Transverse colon (tissue), 4 donors: ENCODE measurements around the gene NAA80. TPM values are rescaled to one million over a fixed set of nuclear protein-coding genes. Genes with fewer than 3 reads are reported as not detected.

Experiments used
- DNase-seq: peaks from one replicate; pipeline ENCODE4 v3.0.0-alpha.2; 2019
- H3K27ac ChIP-seq, 4 donors: fragments of 200-600 bp; sonication (generic); 2 replicates each; pipeline ENCODE4 v1.5.1; 2016 to 2018; ENCODE audit warnings: inconsistent platforms in 4 of 4
- H3K27me3 ChIP-seq: fragments of 200-600 bp; sonication (generic); 2 replicates; pipeline ENCODE4 v1.5.1; 2017; ENCODE audit warnings: inconsistent platforms
- H3K36me3 ChIP-seq, 4 donors: fragments of 200-600 bp; sonication (generic); 2 replicates each; pipeline ENCODE4 v1.5.1; 2017 to 2019; ENCODE audit warnings: inconsistent platforms in 4 of 4
- H3K4me1 ChIP-seq, 4 donors: fragments of 200-600 bp; sonication (generic); 2 replicates each; pipeline ENCODE4 v1.5.1; 2017 to 2020; ENCODE audit warnings: inconsistent platforms in 4 of 4
- H3K4me3 ChIP-seq, 4 donors: fragments of 200-600 bp; sonication (generic); 1 replicate in 1 of 4; 2 replicates in 3 of 4; pipeline versions ENCODE4 v1.5.1 to v1.6.1; 2017 to 2019; ENCODE audit warnings: inconsistent platforms in 4 of 4
- H3K9me3 ChIP-seq, 2 donors: fragments of 200-600 bp; sonication (generic); 2 replicates each; pipeline ENCODE4 v1.5.1; 2017 to 2019; ENCODE audit warnings: inconsistent platforms in 2 of 2
- EP300 ChIP-seq: sonication (generic); formaldehyde crosslinking; IDR thresholded peaks from one replicate; pipeline ENCODE4 v1.6.1; 2017; ENCODE audit warnings: antibody characterized with exemption, low read depth
- POLR2A ChIP-seq: fragments of 450-650 bp; IDR thresholded peaks from one replicate; pipeline ENCODE4 v1.6.1; 2016; ENCODE audit warnings: antibody characterized with exemption, mild to moderate bottlenecking, moderate library complexity
- POLR2AphosphoS5 ChIP-seq, 3 donors: sonication (generic); formaldehyde crosslinking; IDR thresholded peaks; one replicate each; pipeline ENCODE4 v1.6.1; 2016; ENCODE audit warnings: antibody characterized with exemption in 3 of 3
- WGBS, 2 donors: methylation state at CpG; one replicate each; pipeline ENCODE4 v1.1.5; 2018; ENCODE audit warnings: low coverage in 1 of 2; 5-methylcytosine and 5-hydroxymethylcytosine counted together
- in situ Hi-C, 4 donors: fragments of 200-750 bp; cut with MboI; loops; one replicate each; pipeline versions ENCODE4 v1.15.0 to v1.15.1; 2017; ENCODE audit warnings: low sequenced_read_pairs in 3 of 4, low pct_ligation_motif_present in 1 of 4, low pct_unique_long_range_greater_than_20kb in 1 of 4
- intact Hi-C: fragments of 100-400 bp; cut with DNase I; formaldehyde crosslinking; loops from one replicate; pipeline ENCODE4 v1.15.1; 2023; ENCODE audit warnings: low total_unique reads
- total RNA-seq, 4 donors: library from RNA; depleted of rRNA; stranded (reverse); fragments of >200 nt; gene quantifications; one replicate each; pipeline ENCODE4 v1.1.0, GENCODE V29; 2016
- TF ChIP-seq, protein P1 (sequence below), 5 experiments: fragments of 200-600 bp in 3 of 5; fragments of 450-650 bp in 2 of 5; sonication (generic) in 3 of 5; IDR thresholded peaks; 1 replicate in 2 of 5; 2 replicates in 3 of 5; pipeline ENCODE4 v1.5.1; 2016 to 2017; ENCODE audit warnings: antibody characterized with exemption in 5 of 5, inconsistent platforms in 3 of 5, mild to moderate bottlenecking in 2 of 5, moderate library complexity in 1 of 5

NAA80 gene
- total RNA-seq, 4 donors from 2014 or later, result 5.2 to 13.0 (median 7.8) TPM

- peaks cover 23 to 48% (median 31%) of the 10 kb centered on the region in 4 donors for H3K4me1 ChIP-seq
- no peaks in the 10 kb centered on the region for H3K9me3 ChIP-seq
- peaks cover 0 to 12% (median 3%) of the 10 kb centered on the region in 4 donors for H3K36me3 ChIP-seq
- WGBS, 2 donors, result 71% methylated on average over 5 of the region's 5 CpGs; no CpG with 5 or more reads in 1 of the 2 donors
- no peak for DNase-seq
- H3K27me3 ChIP-seq, result no peaks in the 10 kb centered on the region
- H3K27ac ChIP-seq, result peak overlapping the region; percentile 94 to 97 (median 96)
- intact Hi-C loops (loop anchor here (5.0 kb wide), 1 partner anchor 34 kb away; no protein-coding TSS in a partner anchor), in situ Hi-C loops (no loop called here)
- peak overlapping the region in 2 of 4 donors; percentile 62 to 65 for H3K4me3 ChIP-seq
- TF ChIP-seq, protein P1, sequence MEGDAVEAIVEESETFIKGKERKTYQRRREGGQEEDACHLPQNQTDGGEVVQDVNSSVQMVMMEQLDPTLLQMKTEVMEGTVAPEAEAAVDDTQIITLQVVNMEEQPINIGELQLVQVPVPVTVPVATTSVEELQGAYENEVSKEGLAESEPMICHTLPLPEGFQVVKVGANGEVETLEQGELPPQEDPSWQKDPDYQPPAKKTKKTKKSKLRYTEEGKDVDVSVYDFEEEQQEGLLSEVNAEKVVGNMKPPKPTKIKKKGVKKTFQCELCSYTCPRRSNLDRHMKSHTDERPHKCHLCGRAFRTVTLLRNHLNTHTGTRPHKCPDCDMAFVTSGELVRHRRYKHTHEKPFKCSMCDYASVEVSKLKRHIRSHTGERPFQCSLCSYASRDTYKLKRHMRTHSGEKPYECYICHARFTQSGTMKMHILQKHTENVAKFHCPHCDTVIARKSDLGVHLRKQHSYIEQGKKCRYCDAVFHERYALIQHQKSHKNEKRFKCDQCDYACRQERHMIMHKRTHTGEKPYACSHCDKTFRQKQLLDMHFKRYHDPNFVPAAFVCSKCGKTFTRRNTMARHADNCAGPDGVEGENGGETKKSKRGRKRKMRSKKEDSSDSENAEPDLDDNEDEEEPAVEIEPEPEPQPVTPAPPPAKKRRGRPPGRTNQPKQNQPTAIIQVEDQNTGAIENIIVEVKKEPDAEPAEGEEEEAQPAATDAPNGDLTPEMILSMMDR (IDR thresholded peaks at IDR 0.05), result no peak
- no peak for TF ChIP-seq POLR2AphosphoS5 (IDR thresholded peaks at IDR 0.05)
- TF ChIP-seq EP300, result no peak
- no peak for TF ChIP-seq POLR2A
Observed at GRCh38 chr3:50260942-50261441, 38.2 kb downstream of the NAA80 start.

GRCh38 chr3:50260027-50260941 is 38.9 kb downstream of the NAA80 start:
- in situ Hi-C loops, result no loop called here
- peak; percentile 95 for DNase-seq
- Histone ChIP-seq H3K4me1 (peaks cover 16 to 44% (median 26%) of the 10 kb centered on the region in 4 donors), H3K36me3 (peaks cover 0 to 12% (median 3%) of the 10 kb centered on the region in 4 donors), H3K27ac (peak overlapping the region; percentile 94 to 97 (median 96)), H3K9me3 (no peaks in the 10 kb centered on the region), H3K4me3 (peak overlapping the region; percentile 45 to 65 (median 54)), H3K27me3 (no peaks in the 10 kb centered on the region)
- 4% methylated on average over 44 of the region's 70 CpGs; no CpG with 5 or more reads in 1 of the 2 donors for WGBS, 2 donors
- intact Hi-C loops, result loop anchor here (5.0 kb wide), 1 partner anchor 33 kb away; no protein-coding TSS in a partner anchor
- no peak for TF ChIP-seq EP300
- TF ChIP-seq, protein P1 (IDR thresholded peaks at IDR 0.05), result peak; percentile 89 to 100 (median 99)
- TF ChIP-seq POLR2AphosphoS5 (IDR thresholded peaks at IDR 0.05), result peak; percentile 46 to 87 (median 81)
- peak; percentile 68 for TF ChIP-seq POLR2A

GRCh38 chr3:50259432-50260026 is 39.7 kb downstream of the NAA80 start:
- no peak for TF ChIP-seq POLR2A
- peak overlapping the region in 2 of 4 donors; percentile 62 to 65 for H3K4me3 ChIP-seq
- peak overlapping the region; percentile 94 to 97 (median 96) for H3K27ac ChIP-seq
- in situ Hi-C loops, result no loop called here
- no peaks in the 10 kb centered on the region for H3K9me3 ChIP-seq
- peaks cover 11 to 41% (median 20%) of the 10 kb centered on the region in 4 donors for H3K4me1 ChIP-seq
- no peaks in the 10 kb centered on the region for H3K27me3 ChIP-seq
- DNase-seq, result no peak
- intact Hi-C loops, result loop anchor here (5.0 kb wide), 1 partner anchor 32 kb away; no protein-coding TSS in a partner anchor
- WGBS, 2 donors, result 55% methylated on average over 15 of the region's 18 CpGs; no CpG with 5 or more reads in 1 of the 2 donors
- H3K36me3 ChIP-seq, result peaks cover 0 to 12% (median 3%) of the 10 kb centered on the region in 4 donors

GRCh38 chr3:50258979-50259378 is 40.2 kb downstream of the NAA80 start:
- peaks cover 5 to 36% (median 17%) of the 10 kb centered on the region in 4 donors for H3K4me1 ChIP-seq
- no peaks in the 10 kb centered on the region for H3K9me3 ChIP-seq
- intact Hi-C loops, result no loop called here
- in situ Hi-C loops, result no loop called here
- peak overlapping the region; percentile 94 to 97 (median 96) for H3K27ac ChIP-seq
- 78 to 85% methylated on average over 12 to 16 of the region's 16 CpGs for WGBS, 2 donors
- no peaks in the 10 kb centered on the region for H3K27me3 ChIP-seq
- no peak for DNase-seq
- no peak overlapping the region for H3K4me3 ChIP-seq
- H3K36me3 ChIP-seq, result peaks cover 0 to 12% (median 3%) of the 10 kb centered on the region in 4 donors
- TF ChIP-seq POLR2A (no peak), POLR2AphosphoS5 (IDR thresholded peaks at IDR 0.05) (no peak), EP300 (no peak)
- TF ChIP-seq, protein P1 (IDR thresholded peaks at IDR 0.05), result peak in 1 of 5 experiments; percentile 11
